Osteoblast (primary cell): ENCODE data around the gene LRRFIP1. TPM values are rescaled to one million over a fixed set of nuclear protein-coding genes. Genes with fewer than 3 reads are reported as not detected.

ENCODE experiments used
- DNase-seq: peaks from one replicate; pipeline ENCODE4 v3.0.0; 2011; ENCODE audit warnings: low spot score, mixed read lengths; ENCODE audit not compliant: insufficient read length; ENCODE audit errors: missing footprints
- H2AFZ ChIP-seq: 2 replicates; pipeline ENCODE4 v1.6.0; 2011; ENCODE audit warnings: mild to moderate bottlenecking, low read length
- H3K27ac ChIP-seq: 2 replicates; pipeline ENCODE4 v1.5.1; 2011; ENCODE audit warnings: mild to moderate bottlenecking, low read depth, low read length, moderate library complexity
- H3K27me3 ChIP-seq: 2 replicates; pipeline ENCODE4 v1.6.0; 2012; ENCODE audit warnings: mild to moderate bottlenecking, control low read depth, inconsistent platforms, low read length, moderate library complexity; ENCODE audit not compliant: insufficient read depth
- H3K36me3 ChIP-seq: 2 replicates; pipeline ENCODE4 v1.5.1; 2011; ENCODE audit warnings: mild to moderate bottlenecking, low read length, control low read depth, moderate library complexity; ENCODE audit not compliant: insufficient read depth
- H3K4me1 ChIP-seq: 2 replicates; pipeline ENCODE4 v1.5.1; 2011; ENCODE audit warnings: mild to moderate bottlenecking, low read length, control low read depth, moderate library complexity; ENCODE audit not compliant: insufficient read depth
- H3K4me2 ChIP-seq: 2 replicates; pipeline ENCODE4 v1.6.0; 2011; ENCODE audit warnings: mild to moderate bottlenecking, low read length; ENCODE audit not compliant: insufficient read depth
- H3K4me3 ChIP-seq: fragments of 200-600 bp; sonication (generic); 3 replicates; pipeline ENCODE4 v1.5.1; 2012; ENCODE audit warnings: mild to moderate bottlenecking, low read length, inconsistent platforms; ENCODE audit not compliant: insufficient read depth
- H3K79me2 ChIP-seq: 2 replicates; pipeline ENCODE4 v1.6.0; 2012; ENCODE audit warnings: mild to moderate bottlenecking, low read length, control low read depth, inconsistent platforms; ENCODE audit not compliant: insufficient read depth
- H3K9me3 ChIP-seq: 2 replicates; pipeline ENCODE4 v1.5.1; 2011; ENCODE audit warnings: low read depth, low read length, control low read depth
- H4K20me1 ChIP-seq: 2 replicates; pipeline ENCODE4 v1.6.0; 2012; ENCODE audit warnings: mild to moderate bottlenecking, low read length, control low read depth; ENCODE audit not compliant: insufficient read depth
- total RNA-seq: library from RNA; depleted of rRNA; stranded (reverse); fragments of >200 nt; gene quantifications from 2 replicates; pipeline ENCODE4 v1.2.3, GENCODE V29; 2012
- TF ChIP-seq, protein P1 (sequence below): IDR thresholded peaks from 2 replicates; pipeline ENCODE4 v1.5.1; 2011; ENCODE audit warnings: mild to moderate bottlenecking, low read depth, low read length, moderate library complexity; ENCODE audit errors: extremely low read depth

Gene LRRFIP1
- total RNA-seq, 1 donor: 51.8 TPM

GRCh38 chr2:237581751-237582746 lies 45.3 kb upstream of the LRRFIP1 start:
- Histone ChIP-seq H2AFZ (peak overlapping the region; percentile 69), H3K4me2 (peak overlapping the region; percentile 80)

GRCh38 chr2:237583385-237584295 lies 43.7 kb upstream of the LRRFIP1 start:
- no peaks in the 10 kb centered on the region for H4K20me1 ChIP-seq
- TF ChIP-seq, protein P1, sequence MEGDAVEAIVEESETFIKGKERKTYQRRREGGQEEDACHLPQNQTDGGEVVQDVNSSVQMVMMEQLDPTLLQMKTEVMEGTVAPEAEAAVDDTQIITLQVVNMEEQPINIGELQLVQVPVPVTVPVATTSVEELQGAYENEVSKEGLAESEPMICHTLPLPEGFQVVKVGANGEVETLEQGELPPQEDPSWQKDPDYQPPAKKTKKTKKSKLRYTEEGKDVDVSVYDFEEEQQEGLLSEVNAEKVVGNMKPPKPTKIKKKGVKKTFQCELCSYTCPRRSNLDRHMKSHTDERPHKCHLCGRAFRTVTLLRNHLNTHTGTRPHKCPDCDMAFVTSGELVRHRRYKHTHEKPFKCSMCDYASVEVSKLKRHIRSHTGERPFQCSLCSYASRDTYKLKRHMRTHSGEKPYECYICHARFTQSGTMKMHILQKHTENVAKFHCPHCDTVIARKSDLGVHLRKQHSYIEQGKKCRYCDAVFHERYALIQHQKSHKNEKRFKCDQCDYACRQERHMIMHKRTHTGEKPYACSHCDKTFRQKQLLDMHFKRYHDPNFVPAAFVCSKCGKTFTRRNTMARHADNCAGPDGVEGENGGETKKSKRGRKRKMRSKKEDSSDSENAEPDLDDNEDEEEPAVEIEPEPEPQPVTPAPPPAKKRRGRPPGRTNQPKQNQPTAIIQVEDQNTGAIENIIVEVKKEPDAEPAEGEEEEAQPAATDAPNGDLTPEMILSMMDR: no peak
- peak; percentile 57 for DNase-seq
- H3K27me3 ChIP-seq: peaks cover 21% of the 10 kb centered on the region
- H3K79me2 ChIP-seq: no peaks in the 10 kb centered on the region
- H2AFZ ChIP-seq: no peak overlapping the region
- no peak overlapping the region for H3K4me2 ChIP-seq
- H3K27ac ChIP-seq: no peak overlapping the region
- peaks cover 4% of the 10 kb centered on the region for H3K4me1 ChIP-seq
- no peaks in the 10 kb centered on the region for H3K9me3 ChIP-seq
- H3K36me3 ChIP-seq: no peaks in the 10 kb centered on the region
- H3K4me3 ChIP-seq: no peak overlapping the region

More at GRCh38 chr2:237581751-237582746, 45.3 kb upstream of the LRRFIP1 start:
- Histone ChIP-seq H3K4me3 (peak overlapping the region; percentile 57), H3K4me1 (peaks cover 4% of the 10 kb centered on the region), H4K20me1 (no peaks in the 10 kb centered on the region), H3K27ac (no peak overlapping the region), H3K27me3 (peaks cover 13% of the 10 kb centered on the region), H3K9me3 (no peaks in the 10 kb centered on the region), H3K36me3 (no peaks in the 10 kb centered on the region), H3K79me2 (no peaks in the 10 kb centered on the region)
- peak; percentile 91 for DNase-seq
- TF ChIP-seq, protein P1: peak; percentile 67

DNA sequence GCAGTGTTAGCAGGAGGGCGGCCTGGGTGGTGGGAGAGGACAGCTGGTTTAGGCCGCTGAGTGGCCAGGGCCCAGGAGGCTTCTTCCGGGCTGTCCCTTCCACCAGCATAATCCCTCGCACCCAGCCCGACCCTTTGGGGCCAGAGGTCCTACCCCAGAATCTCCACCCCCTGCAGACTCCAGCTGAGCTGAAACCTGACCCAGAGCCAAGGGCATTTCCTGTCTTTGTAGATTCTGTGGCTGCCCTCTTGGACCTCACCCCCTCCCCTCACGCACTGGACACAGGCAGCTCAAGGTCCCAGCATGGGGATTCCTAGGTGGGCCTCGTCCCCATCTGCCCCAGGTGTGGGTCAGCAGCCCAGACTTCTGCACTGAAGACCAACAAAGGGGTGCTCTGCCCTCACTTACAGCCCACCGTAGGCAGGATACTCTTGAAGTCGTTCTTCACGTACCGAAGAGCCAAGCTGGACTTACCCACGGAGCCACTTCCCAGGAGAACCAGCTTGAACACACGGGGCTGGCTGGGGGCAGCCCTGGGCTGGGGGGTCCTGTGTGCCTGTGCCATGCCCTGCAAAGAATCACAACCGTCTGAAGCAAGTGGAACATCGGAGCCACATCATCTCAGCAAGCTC lies 41.7 kb upstream of the LRRFIP1 start:
- Histone ChIP-seq H3K4me3 (no peak overlapping the region), H3K4me2 (no peak overlapping the region), H3K27me3 (peaks cover 10% of the 10 kb centered on the region), H4K20me1 (no peaks in the 10 kb centered on the region), H3K79me2 (no peaks in the 10 kb centered on the region), H3K36me3 (no peaks in the 10 kb centered on the region), H2AFZ (no peak overlapping the region), H3K9me3 (no peaks in the 10 kb centered on the region), H3K4me1 (peaks cover 10% of the 10 kb centered on the region), H3K27ac (no peak overlapping the region)
- DNase-seq: peak; percentile 49
- TF ChIP-seq, protein P1: no peak
